Parathyroid adenoma (tissue), 2 donors: ENCODE data around the gene ALDH16A1.

Experiments
- H2AFZ ChIP-seq: fragments of 300-600 bp; sonication (generic); one replicate; pipeline ENCODE4 v1.7.0; 2017; ENCODE audit warnings: antibody characterized with exemption, mild to moderate bottlenecking
- H3K27ac ChIP-seq: fragments of 300-600 bp; sonication (generic); one replicate; pipeline ENCODE4 v1.7.0; 2017
- H3K27me3 ChIP-seq: fragments of 300-600 bp; sonication (generic); one replicate; pipeline ENCODE4 v1.7.0; 2017; ENCODE audit warnings: low read length; ENCODE audit not compliant: control insufficient read depth, insufficient read depth
- H3K36me3 ChIP-seq: fragments of 300-600 bp; sonication (generic); one replicate; pipeline ENCODE4 v1.7.0; 2017; ENCODE audit warnings: low read length; ENCODE audit not compliant: control insufficient read depth, insufficient read depth
- H3K4me1 ChIP-seq: fragments of 300-600 bp; sonication (generic); one replicate; pipeline ENCODE4 v1.7.0; 2017; ENCODE audit warnings: control low read depth
- H3K4me2 ChIP-seq: fragments of 300-600 bp; sonication (generic); one replicate; pipeline ENCODE4 v1.7.0; 2017; ENCODE audit warnings: low read length
- H3K4me3 ChIP-seq: fragments of 300-600 bp; sonication (generic); one replicate; pipeline ENCODE4 v1.7.0; 2017; ENCODE audit warnings: low read depth, low read length
- H3K79me2 ChIP-seq: fragments of 300-600 bp; sonication (generic); one replicate; pipeline ENCODE4 v1.7.0; 2017; ENCODE audit warnings: control low read depth
- H3K9ac ChIP-seq: fragments of 300-600 bp; sonication (generic); one replicate; pipeline ENCODE4 v1.7.0; 2017; ENCODE audit warnings: mild to moderate bottlenecking
- H3K9me3 ChIP-seq: fragments of 300-600 bp; sonication (generic); one replicate; pipeline ENCODE4 v1.7.0; 2017; ENCODE audit warnings: low read length; ENCODE audit not compliant: control insufficient read depth
- CTCF ChIP-seq: fragments of 300-600 bp; sonication (generic); IDR thresholded peaks from one replicate; pipeline ENCODE4 v1.7.0; 2017; ENCODE audit warnings: antibody characterized with exemption, mild to moderate bottlenecking
- donor health status: primary hyperparathyroidism.

ALDH16A1 gene

GRCh38 chr19:49462492-49462891, 9.5 kb downstream of the ALDH16A1 start:
- Histone ChIP-seq H3K4me3 (no peak overlapping the region), H3K9ac (no peak overlapping the region), H3K79me2 (no peaks in the 10 kb centered on the region), H3K9me3 (no peaks in the 10 kb centered on the region), H3K27me3 (no peaks in the 10 kb centered on the region), H3K36me3 (no peaks in the 10 kb centered on the region), H3K4me2 (no peak overlapping the region), H2AFZ (no peak overlapping the region), H3K27ac (no peak overlapping the region), H3K4me1 (no peaks in the 10 kb centered on the region)
- no peak for TF ChIP-seq CTCF

- Histone ChIP-seq H3K9ac (no peak overlapping the region), H3K79me2 (no peaks in the 10 kb centered on the region), H3K36me3 (no peaks in the 10 kb centered on the region), H3K9me3 (no peaks in the 10 kb centered on the region), H3K27ac (no peak overlapping the region), H3K4me1 (no peaks in the 10 kb centered on the region), H3K4me3 (no peak overlapping the region), H2AFZ (no peak overlapping the region), H3K4me2 (no peak overlapping the region), H3K27me3 (no peaks in the 10 kb centered on the region)
- no peak for TF ChIP-seq CTCF
These were observed 11.1 kb downstream of the ALDH16A1 start for GRCh38 chr19:49463960-49464740.

- H2AFZ ChIP-seq = no peak overlapping the region
- no peak overlapping the region for H3K4me3 ChIP-seq
- no peak overlapping the region for H3K4me2 ChIP-seq
- no peak for TF ChIP-seq CTCF
- no peak overlapping the region for H3K9ac ChIP-seq
- no peaks in the 10 kb centered on the region for H3K79me2 ChIP-seq
- no peaks in the 10 kb centered on the region for H3K36me3 ChIP-seq
- no peaks in the 10 kb centered on the region for H3K4me1 ChIP-seq
- H3K9me3 ChIP-seq = no peaks in the 10 kb centered on the region
- H3K27me3 ChIP-seq = no peaks in the 10 kb centered on the region
- no peak overlapping the region for H3K27ac ChIP-seq
These were observed 12.3 kb downstream of the ALDH16A1 start for GRCh38 chr19:49465371-49465770.

GRCh38 chr19:49468199-49468598, 15.2 kb downstream of the ALDH16A1 start:
- Histone ChIP-seq H3K9me3 (no peaks in the 10 kb centered on the region), H3K4me2 (no peak overlapping the region), H3K27ac (peak overlapping the region; percentile 43), H3K27me3 (no peaks in the 10 kb centered on the region), H3K9ac (no peak overlapping the region), H2AFZ (no peak overlapping the region), H3K79me2 (no peaks in the 10 kb centered on the region), H3K4me3 (no peak overlapping the region), H3K36me3 (no peaks in the 10 kb centered on the region), H3K4me1 (no peaks in the 10 kb centered on the region)
- TF ChIP-seq CTCF = no peak
